Activated CD8-positive, alpha-beta memory T cell treated with anti-CD3 and anti-CD28 coated beads, Interleukin-2, amount 50 U/mL, for 24 hours (primary cell): ENCODE results near the gene KRTAP1-5.
"Not testable (repeated sequence)": the region's sequence is repeated elsewhere in the genome, so short reads cannot be mapped to it uniquely, and the experiment has no call there.

ENCODE experiments used
- DNase-seq: peaks from one replicate; pipeline ENCODE4 v3.0.0-alpha.2; 2020; ENCODE audit errors: extremely low read depth

KRTAP1-5 gene

DNA sequence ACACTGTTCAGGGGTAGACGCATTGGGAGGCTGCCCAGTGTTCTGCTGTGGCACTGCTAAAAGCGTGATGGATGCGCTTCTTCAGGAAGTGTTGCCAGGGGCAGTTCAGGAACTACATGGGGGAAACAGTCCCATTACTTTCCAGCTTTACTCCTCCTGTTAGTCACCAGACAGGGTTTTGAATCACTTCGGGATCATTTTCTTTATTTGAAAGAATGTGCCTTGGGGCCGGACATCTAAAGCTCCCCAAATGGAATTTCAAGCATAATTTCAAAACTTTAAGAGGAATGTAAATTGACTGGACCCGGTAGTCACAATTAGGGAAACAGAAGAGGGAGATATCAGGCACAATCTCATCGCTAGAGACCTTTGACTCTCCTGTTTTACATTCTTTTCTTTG is 21.4 kb upstream of the KRTAP1-5 start:
- DNase-seq: no peak

DNA sequence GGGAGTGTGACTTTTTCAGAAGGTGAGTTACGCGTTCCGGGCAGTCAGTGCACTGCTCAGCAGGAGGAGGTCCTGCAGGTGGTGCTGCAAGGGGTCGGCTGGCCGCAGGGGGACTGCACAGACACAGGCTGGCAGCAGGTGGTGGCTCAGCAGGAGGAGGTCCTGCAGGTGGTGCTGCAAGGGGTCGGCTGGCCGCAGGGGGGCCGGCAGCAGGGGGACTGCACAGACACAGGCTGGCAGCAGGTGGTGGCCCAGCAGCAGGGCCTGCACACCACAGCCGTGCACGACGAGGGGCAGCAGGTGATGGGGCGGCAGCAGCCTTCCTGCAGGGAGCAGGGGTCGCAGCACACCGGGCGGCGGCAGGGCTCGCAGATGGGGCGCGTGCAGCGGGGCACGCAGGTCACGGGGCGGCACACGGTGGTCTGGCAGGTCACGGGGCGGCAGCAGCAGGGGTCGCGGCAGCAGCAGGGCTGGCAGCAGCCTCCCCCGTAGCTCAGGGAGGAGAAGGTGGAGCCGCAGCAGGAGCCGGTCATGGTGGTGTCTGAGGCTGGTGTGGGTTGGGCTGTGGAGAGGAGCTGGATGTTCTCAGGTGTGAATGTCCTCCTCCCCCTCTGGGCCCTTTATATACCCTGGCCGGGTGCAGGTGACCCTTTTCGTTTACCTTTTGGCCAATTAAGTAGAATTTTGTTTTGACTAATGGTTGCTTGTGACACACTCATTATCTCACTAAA is 19.9 kb upstream of the KRTAP1-5 start, which contains the start of gene KRTAP2-1:
KRTAP2-1 (minus strand) TSS at position 582 of the 731 bp plus-strand sequence; CDS start at position 533, 49 bp downstream.
- not testable (repeated sequence) for DNase-seq

DNA sequence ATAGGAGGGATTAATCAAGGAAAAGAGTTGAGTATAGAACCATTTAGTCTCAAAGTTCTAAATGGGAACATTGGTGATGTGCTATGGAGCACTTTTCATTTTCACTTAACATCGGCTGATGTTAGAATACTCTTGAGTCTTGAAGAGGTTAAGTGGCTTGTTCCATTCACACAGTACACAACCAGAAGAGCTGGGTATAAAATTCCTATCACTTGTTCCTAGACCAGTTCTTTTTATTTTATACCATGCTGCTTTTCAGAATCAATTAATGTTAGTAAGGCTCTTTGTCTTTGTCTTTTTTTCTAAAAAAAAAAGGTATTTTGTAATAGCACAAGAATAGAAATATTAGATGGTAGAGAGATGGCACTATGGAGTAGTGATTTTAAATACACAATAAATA is 15.9 kb upstream of the KRTAP1-5 start:
- no peak for DNase-seq

DNA sequence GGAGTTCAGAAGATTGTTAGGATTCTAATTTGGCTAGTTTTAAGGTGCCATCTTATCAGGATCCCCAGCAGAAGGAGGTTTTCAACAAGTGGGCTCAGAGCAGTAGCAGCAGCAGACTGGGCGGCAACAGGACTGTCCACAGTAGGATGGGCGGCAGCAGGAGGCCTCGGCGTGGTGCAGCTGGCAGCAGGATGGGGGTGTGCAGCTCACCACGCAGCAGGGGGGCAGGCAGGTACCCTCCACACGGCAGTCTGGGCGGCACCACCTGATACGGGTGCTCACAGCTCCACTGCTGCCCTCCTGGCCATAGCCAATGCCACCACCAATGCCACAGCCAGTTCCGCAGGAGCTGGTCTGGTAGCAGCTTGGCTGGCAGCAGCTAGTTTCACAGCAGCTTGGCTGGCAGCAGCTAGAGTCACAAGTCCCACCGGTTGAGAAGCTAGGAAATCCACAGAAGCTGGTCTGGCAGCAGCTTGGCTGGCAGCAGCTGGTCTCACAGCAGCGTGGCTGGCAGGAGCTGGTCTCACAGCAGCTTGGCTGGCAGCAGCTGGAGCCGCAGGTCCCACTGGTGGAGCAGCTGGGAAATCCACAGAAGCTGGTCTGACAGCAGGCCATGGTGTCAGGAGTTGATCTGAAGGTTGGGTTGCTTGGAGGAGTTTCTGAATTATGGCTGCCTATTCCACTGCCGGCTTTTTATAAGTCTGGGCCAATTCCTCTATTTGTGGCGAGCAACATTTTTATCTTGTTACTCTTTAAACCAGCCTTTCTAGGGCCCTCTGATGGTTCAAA is 14.0 kb upstream of the KRTAP1-5 start, which contains the start of gene KRTAP1-1:
KRTAP1-1 (minus strand) TSS at position 668 of the 789 bp plus-strand sequence; CDS start at position 615, 53 bp downstream.
- DNase-seq: not testable (repeated sequence)

DNA sequence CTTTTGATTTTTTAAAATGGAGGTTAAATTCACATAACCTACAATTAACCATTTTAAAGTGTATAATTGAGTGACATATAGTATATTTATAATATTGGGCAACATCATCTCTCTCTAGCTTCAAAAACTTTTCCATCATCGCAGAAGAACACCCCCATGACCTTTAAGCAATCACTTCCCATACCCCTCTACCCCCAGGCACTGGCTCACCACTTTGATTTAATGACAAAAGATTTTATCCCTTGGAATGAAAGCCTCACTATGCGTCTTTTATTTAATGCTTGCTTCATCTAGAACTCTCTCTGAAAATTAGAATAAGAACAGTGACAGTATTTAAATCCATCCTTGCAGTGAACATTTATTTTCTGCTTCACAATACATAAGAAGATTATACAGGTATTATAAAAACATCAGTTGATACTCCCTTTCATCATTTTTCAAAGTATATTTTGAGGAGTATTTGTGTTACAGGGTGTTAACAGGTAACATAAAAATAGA is 10.9 kb upstream of the KRTAP1-5 start:
- no peak for DNase-seq

DNA sequence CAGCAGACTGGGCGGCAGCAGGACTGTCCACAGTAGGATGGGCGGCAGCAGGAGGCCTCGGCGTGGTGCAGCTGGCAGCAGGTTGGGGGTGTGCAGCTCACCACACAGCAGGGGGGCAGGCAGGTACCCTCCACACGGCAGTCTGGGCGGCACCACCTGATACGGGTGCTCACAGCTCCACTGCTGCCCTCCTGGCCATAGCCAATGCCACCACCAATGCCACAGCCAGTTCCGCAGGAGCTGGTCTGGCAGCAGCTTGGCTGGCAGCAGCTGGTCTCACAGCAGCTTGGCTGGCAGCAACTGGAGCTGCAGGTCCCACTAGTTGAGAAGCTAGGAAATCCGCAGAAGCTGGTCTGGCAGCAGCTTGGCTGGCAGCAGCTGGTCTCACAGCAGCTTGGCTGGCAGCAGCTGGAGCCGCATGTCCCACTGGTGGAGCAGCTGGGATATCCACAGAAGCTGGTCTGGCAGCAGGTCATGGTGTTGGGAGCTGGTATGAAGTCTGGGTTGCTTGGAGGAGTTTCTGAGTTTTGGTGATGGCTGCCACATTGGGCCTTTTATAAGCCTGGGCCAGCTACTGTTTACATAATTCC is 7.4 kb upstream of the KRTAP1-5 start, which contains the start of gene KRTAP1-3:
KRTAP1-3 (minus strand) TSS at position 529 of the 590 bp plus-strand sequence; CDS start at position 476, 53 bp downstream.
- not testable (repeated sequence) for DNase-seq

DNA sequence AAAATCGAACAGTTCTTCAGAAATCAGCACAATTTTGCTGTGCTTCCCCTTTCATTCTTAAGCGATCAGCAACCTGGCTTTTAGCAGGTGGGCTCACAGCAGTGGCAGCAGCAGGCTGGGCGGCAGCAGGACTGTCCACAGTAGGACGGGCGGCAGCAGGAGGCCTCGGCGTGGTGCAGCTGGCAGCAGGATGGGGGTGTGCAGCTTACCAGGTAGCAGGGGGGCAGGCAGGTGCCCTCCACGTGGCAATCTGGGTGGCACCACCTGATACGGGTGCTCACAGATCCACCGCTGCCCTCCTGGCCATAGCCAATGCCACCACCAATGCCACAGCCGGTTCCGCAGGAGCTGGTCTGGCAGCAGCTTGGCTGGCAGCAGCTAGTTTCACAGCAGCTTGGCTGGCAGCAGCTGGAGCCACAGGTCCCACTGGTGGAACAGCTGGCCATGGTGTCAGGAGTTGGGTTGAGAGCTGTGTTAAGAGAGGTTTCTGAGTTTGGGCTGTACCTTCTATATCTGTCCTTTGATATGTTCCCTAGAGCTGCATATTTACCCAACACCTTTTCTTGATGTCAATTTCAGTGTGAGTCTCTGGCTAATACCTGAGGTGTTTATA is 2.7 kb upstream of the KRTAP1-5 start, which contains the start of gene KRTAP1-4:
KRTAP1-4 (minus strand) TSS at position 563 of the 613 bp plus-strand sequence; CDS start at position 446, 117 bp downstream.
- no peak for DNase-seq

DNA sequence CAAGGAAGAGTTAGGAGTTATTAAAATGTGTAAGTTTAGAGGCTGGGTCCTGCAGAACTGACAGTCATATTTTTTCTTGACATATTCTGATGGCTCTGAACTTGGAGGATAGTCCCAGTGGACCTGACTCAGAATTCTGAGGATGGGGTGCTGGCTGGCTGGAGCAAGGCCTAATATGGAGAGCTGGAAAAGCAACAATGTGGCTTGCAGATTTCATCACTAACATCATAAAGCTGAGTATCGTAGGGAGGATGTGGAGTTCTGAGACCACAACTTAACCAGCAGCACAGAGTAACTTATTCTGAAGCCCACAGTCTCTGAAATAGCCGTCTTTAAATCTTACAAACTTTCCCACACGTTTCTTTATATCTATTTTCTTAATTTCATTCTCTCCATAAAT is 2.3 kb downstream of the KRTAP1-5 start:
- DNase-seq: no peak

DNA sequence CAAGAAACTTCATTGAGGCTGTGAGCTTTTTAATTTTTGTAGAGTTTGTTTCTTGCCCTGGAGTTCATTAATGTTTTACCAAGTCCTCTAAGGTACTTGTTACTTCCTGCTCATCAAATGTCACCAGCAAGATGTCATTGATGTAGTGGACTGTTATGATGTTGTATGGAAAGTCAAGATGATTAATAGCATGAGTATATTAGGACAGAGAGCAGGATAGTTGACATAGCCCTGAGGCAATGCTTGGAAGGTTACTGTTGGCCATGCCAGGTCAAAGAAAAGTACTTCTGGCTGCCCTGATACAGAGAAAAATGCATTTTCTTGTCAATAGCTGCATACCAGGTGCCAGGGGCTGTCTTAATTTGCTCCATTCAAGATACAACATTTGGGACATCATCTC is 6.7 kb downstream of the KRTAP1-5 start:
- no peak for DNase-seq

DNA sequence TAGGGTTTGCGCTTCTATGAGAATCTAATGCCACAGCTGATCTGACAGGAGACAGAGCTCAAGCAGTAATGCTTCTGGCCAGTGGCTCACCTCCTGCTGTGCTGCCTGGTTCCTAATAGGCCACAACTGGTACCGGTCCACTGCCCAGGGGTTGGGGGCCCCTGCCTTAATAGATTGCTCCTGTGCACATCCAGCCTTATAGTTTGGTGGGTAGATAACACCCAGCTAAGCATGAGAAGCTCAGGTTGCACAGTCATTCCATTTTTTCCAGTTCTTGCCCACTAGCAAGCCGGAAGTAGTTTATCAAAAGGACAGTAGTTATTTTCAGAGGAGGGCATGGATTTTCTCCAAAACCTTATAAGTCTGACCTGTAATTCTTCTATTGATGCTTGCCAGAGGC is 7.6 kb downstream of the KRTAP1-5 start:
- no peak for DNase-seq

DNA sequence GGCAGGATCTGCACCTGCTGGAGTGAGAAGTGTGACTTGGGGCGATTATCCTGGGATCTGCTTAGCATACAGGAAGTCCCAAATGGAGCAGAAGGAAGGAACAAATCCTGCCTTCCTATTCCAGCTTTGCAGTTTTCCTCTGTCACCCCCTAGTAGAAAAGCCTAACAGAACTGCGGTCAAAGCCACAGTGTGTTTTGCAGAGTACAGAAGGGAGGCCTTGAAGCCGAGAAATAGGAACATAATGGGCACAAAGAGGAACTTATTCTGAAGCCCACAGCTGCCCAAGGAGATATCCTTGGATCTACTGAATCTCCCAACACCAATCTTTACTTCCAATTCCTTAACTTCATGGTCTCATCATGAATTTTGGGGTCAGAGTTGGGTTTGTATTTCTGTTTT is 8.5 kb downstream of the KRTAP1-5 start:
- DNase-seq: no peak

DNA sequence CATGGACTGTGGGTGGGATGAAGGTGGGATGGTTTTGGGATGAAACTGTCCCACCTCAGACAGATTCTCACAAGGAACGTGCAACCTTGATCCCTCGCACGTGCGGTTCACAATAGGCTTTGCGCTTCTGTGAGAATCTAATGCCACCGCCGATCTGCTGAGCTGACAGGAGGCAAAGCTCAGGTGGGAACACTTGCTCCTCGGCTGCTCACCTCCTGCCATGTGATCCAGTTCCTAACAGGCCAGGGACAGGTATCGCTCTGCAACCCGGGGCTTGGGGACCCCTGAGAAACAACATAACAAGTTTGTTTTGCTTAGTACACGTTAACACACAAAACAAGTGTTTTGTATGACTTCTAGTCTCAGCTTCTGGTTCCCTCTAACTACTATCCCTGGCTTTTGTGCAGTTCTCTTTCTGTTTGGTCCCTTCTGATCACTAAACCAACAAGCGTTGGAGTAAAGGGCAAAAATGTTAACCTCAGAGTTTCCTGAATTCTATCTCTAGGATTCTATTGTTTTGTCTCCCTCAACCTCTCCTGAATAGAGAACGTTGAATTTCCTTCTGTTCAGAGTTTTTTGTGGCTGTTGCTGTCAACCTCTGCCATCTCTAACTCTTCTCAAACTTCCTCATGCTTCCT is 10.3 kb downstream of the KRTAP1-5 start:
- DNase-seq: no peak

DNA sequence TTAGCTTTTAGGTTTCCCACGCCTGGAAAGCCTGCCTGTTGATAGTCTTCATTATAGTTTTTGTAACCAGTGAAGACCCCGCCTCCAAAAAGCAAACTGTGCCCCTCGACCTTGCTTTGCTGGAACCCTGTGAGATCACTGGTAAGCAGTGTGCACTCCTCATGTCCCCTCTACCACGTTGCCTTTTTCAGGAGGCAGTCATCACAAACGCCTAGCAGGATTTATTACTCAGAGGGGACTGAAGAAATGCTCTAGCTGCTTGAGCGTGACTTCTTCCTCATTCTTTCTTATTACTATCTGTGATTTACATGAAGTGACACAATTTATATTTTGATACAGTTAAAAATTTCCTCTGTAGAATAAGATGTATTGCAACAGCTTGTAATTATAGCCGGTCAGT is 11.6 kb downstream of the KRTAP1-5 start:
- DNase-seq: no peak

DNA sequence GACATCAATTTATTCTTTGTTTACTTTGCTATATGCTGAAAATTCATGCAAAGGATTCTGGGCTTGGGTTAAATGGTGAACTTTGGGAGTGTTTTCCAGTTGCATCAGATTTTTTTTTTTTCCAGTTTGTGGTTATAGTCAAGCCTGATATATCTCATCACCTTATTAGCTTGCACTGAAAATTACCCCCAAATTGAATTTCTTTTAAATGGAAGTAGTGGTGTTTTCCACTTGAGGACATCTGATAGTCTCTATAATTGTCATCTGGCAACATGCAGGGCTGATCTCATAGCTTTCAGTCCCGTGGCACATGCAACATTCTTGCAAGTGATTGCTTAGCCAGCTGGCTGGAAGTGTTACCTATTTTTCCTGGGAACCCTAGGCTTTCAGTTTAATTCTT is 13.4 kb downstream of the KRTAP1-5 start:
- no peak for DNase-seq

DNA sequence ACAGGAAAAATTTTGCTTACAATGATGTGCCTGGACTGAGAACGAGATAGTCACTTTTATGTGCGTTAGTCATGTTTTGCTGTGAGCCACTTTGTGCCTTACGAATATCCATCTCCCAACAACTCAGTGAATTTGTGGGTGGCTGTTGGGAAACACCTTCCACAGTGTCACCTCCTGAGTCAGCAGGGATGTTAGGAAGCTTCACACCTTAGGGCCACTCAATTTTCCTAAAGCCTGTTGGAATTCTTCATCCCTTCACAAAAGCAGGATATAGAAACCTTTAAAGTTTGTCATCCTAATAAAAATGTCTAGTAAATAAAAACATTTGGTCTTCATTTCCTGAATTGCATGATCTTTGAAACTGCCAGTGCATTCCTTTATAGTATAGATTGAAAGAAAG is 13.8 kb downstream of the KRTAP1-5 start:
- no peak for DNase-seq

DNA sequence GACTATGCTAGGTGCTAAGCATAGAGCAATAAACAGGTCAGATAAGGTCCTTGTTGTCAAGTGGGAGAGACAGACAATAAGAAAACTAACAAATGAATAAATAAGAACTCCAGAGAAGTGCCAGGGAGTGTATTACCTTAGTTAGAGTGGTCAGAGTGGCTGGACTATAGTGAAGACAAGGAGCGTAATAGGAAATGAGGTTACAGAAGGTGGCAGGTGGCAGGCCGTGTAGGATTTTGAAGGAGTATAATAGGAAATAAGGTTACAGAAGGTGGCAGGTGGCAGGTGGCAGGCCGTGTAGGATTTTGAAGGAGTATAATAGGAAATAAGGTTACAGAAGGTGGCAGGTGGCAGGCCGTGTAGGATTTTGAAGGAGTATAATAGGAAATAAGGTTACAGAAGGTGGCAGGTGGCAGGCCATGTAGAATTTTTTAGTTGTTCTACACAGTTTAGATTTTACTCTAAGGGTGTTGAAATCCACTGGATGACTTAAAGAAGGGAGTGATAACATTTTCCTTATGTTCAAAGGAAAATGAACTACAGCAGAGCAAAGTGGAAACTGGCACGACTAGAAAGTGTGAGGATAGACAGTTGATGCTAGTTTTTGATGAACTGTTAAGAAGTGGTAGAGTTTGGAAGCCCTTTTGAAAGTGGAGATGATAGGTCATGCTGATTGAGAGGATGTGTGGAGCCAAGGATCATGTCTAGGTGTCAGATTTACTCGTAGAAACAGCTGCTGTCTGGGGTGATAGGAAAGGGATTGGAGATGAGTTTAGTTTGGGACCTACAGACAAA is 14.5 kb downstream of the KRTAP1-5 start:
- DNase-seq: no peak

DNA sequence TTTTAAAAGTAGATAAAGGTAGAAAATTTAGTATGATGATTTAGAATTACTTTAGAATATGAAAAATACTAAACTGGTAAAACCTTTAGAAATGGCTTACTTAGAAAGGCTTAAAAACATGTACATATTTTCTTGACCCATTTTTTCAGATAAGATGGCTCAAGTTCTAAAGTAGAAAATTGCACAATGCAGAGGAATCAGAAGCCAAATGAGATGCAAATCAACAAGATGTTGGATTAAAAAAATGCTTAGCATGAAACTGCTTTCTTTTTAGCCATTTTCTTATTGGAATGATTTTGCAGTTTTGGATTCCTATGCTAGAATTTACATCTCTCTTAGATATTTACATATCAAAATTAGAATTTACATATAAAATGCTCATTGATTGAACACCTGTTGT is 16.6 kb downstream of the KRTAP1-5 start:
- no peak for DNase-seq

DNA sequence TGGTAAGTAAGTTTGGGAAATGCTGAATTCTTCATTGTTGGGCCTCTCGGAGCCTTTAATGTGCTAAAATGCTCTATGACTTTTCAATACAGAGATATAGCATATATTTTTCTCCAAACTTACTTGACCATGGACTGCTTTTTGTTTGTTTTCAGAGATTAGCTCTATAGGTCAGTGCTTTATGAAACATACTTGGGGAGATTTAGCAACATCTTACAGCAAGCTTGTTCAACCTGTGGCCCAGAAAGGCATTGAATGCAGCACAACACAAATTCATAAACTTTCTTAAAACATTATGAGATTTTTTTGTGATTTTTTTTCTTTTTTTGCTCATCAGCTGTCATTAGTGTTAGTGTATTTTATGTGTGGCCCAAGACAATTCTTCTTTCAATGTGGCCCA is 17.1 kb downstream of the KRTAP1-5 start:
- no peak for DNase-seq

DNA sequence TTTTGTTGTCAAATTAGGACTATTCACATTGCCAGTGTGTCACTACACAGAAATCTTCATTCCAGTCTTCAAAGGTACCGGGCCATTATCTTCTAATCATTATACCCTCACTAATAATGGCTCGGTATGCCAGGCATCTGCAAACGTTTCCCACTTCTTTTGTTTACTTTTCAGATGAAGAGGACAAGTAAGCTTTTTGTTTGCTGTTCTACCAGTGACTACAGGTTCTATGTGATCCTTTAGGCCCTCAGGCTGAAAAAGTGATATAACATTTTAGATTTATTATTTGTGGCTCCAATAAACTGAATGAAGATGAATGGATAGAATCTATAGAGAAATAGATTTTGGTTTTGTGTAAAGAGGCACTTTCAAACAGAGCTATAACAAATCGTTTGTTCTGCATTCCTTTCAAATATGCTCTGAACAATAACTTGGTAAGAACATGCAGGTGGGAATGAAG is 17.7 kb downstream of the KRTAP1-5 start:
- no peak for DNase-seq

DNA sequence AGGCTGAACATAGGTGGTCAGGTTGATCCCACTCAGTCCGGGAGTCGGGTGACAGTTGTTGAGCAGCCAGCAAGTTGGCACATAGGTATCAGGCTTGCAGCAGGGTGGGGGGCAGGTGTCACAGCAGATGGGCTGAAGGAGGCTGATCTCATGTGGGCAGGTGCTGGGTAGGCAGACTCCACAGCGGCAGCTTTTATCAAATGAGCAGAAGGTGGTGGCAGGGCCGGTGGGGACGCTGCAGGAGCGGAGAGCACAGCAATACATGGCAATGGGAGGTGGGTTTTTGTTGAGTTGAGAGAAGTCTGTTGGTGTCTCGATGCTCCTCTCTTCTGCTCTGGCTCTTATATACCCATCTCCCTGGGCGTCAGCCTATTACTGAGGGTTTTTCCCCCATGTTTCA is 18.2 kb downstream of the KRTAP1-5 start, which contains the start of gene KRTAP3-1:
KRTAP3-1 (minus strand) TSS at position 318 of the 400 bp plus-strand sequence; CDS start at position 264, 54 bp downstream.
- DNase-seq: no peak
